H1 (cell line): ENCODE results near the gene MARK3. TPM values are rescaled to one million over a fixed set of nuclear protein-coding genes. Genes with fewer than 3 reads are reported as not detected.

ENCODE experiments used
- CTCF ChIA-PET: fragments of 300-600 bp; sonication (Branson Sonifier 250); formaldehyde crosslinking; loops from one replicate; lab custom pipeline; 2021; ENCODE audit not compliant: partially characterized antibody; lab: Charles Lee
- POLR2A ChIA-PET: fragments of 300-600 bp; sonication (Branson Sonifier 250); formaldehyde crosslinking; loops from one replicate; lab custom pipeline; 2021; ENCODE audit warnings: inconsistent platforms; ENCODE audit not compliant: partially characterized antibody; lab: Charles Lee
- DNase-seq, 2 experiments: peaks; one replicate each; pipeline versions ENCODE4 v3.0.0 to v3.0.0-alpha.2; 2010 to 2022; ENCODE audit warnings: low spot score in 2 of 2, low read depth in 1 of 2, mixed read lengths in 1 of 2
- FAIRE-seq: peaks from 2 replicates; lab custom pipeline; 2011; peaks lifted over from hg19 to GRCh38; lab: Jason Lieb, UNC
- H2AFZ ChIP-seq: 2 replicates; pipeline ENCODE4 v1.8.1; 2012; ENCODE audit warnings: low read length, inconsistent platforms
- H2AK5ac ChIP-seq: 2 replicates; pipeline ENCODE4 v1.6.1; 2013; ENCODE audit warnings: low read depth, low read length
- H2BK120ac ChIP-seq: replicated peaks from 2 replicates; pipeline ENCODE3; 2013; ENCODE audit warnings: low read depth, low read length, inconsistent platforms
- H2BK12ac ChIP-seq: 2 replicates; pipeline ENCODE4 v1.6.1; 2013; ENCODE audit warnings: low read depth, low read length
- H2BK15ac ChIP-seq: 2 replicates; pipeline ENCODE4 v1.6.1; 2013; ENCODE audit warnings: low read length
- H2BK20ac ChIP-seq: 2 replicates; pipeline ENCODE4 v1.6.1; 2013; ENCODE audit warnings: low read length
- H2BK5ac ChIP-seq: 2 replicates; pipeline ENCODE4 v1.6.1; 2013; ENCODE audit warnings: low read depth, low read length
- H3K14ac ChIP-seq: 2 replicates; pipeline ENCODE4 v1.6.1; 2013; ENCODE audit warnings: inconsistent platforms; ENCODE audit not compliant: insufficient read length
- H3K18ac ChIP-seq: 2 replicates; pipeline ENCODE4 v1.6.1; 2013; ENCODE audit warnings: low read length; ENCODE audit errors: extremely low read depth
- H3K23ac ChIP-seq: 2 replicates; pipeline ENCODE4 v1.6.1; 2013; ENCODE audit warnings: inconsistent platforms; ENCODE audit not compliant: insufficient read length
- H3K23me2 ChIP-seq: 2 replicates; pipeline ENCODE4 v1.6.1; 2013; ENCODE audit warnings: low read depth, low read length
- H3K27ac ChIP-seq: 2 replicates; pipeline ENCODE4 v1.6.1; 2011; ENCODE audit warnings: low read depth, low read length, inconsistent platforms
- H3K27me3 ChIP-seq, 4 experiments: replicated peaks in 1 of 4; 1 replicate in 1 of 4; 2 replicates in 3 of 4; pipeline versions ENCODE4 v1.6.1 to v1.8.1; 2011 to 2013; ENCODE audit warnings: low read length in 3 of 4, mild to moderate bottlenecking in 3 of 4, inconsistent platforms in 2 of 4, mixed read lengths in 2 of 4, moderate library complexity in 1 of 4; ENCODE audit not compliant: control insufficient read depth in 3 of 4, insufficient read depth in 3 of 4; ENCODE audit errors: extremely low read depth in 1 of 4
- H3K36me3 ChIP-seq, 4 experiments: 2 replicates each; pipeline versions ENCODE4 v1.6.1 to v1.8.1; 2011 to 2013; ENCODE audit warnings: mild to moderate bottlenecking in 4 of 4, low read length in 3 of 4, moderate library complexity in 2 of 4, control low read depth in 1 of 4, inconsistent platforms in 1 of 4; ENCODE audit not compliant: insufficient read depth in 4 of 4, control insufficient read depth in 2 of 4
- H3K4ac ChIP-seq: replicated peaks from 2 replicates; pipeline ENCODE3; 2013; ENCODE audit warnings: low read length, low read depth, mixed read lengths, inconsistent platforms; ENCODE audit not compliant: insufficient read length
- H3K4me1 ChIP-seq, 4 experiments: replicated peaks in 1 of 4; 1 replicate in 1 of 4; 2 replicates in 3 of 4; pipeline versions ENCODE4 v1.6.1 to v1.8.1; 2011 to 2013; ENCODE audit warnings: low read length in 3 of 4, inconsistent platforms in 2 of 4, mixed read lengths in 1 of 4; ENCODE audit not compliant: insufficient read depth in 4 of 4, control insufficient read depth in 3 of 4
- H3K4me2 ChIP-seq, 2 experiments: 2 replicates each; pipeline versions ENCODE4 v1.6.1 to v1.8.1; 2011 to 2013; ENCODE audit warnings: low read depth in 2 of 2, low read length in 2 of 2, control low read depth in 1 of 2, inconsistent platforms in 1 of 2, mild to moderate bottlenecking in 1 of 2; ENCODE audit not compliant: insufficient read depth in 1 of 2
- H3K4me3 ChIP-seq, 4 experiments: fragments of 200-600, 300-600 bp in 1 of 4; sonication (generic), shearing (Covaris generic), sonication (Bioruptor Twin) in 1 of 4; 2 replicates each; pipeline versions ENCODE4 v1.5.1 to v1.8.1; 2011 to 2016; ENCODE audit warnings: low read length in 4 of 4, low read depth in 3 of 4, control low read depth in 2 of 4, inconsistent platforms in 2 of 4, mild to moderate bottlenecking in 2 of 4, mixed read lengths in 1 of 4, moderate library complexity in 1 of 4; ENCODE audit not compliant: insufficient read depth in 2 of 4; ENCODE audit errors: extremely low read depth in 1 of 4
- H3K56ac ChIP-seq: replicated peaks from 2 replicates; pipeline ENCODE3; 2013; ENCODE audit warnings: low read depth, mild to moderate bottlenecking, mixed read lengths, low read length, inconsistent platforms; ENCODE audit not compliant: insufficient read length
- H3K79me1 ChIP-seq: 2 replicates; pipeline ENCODE4 v1.6.1; 2013; ENCODE audit warnings: low read depth, low read length, control low read depth
- H3K79me2 ChIP-seq, 2 experiments: 2 replicates each; pipeline versions ENCODE4 v1.6.1 to v1.8.1; 2012 to 2013; ENCODE audit warnings: low read length in 2 of 2, mild to moderate bottlenecking in 2 of 2, inconsistent platforms in 1 of 2; ENCODE audit not compliant: insufficient read depth in 2 of 2, control insufficient read depth in 1 of 2
- H3K9ac ChIP-seq, 4 experiments: replicated peaks in 1 of 4; 1 replicate in 1 of 4; 2 replicates in 3 of 4; pipeline versions ENCODE4 v1.6.1 to v1.8.1; 2011 to 2013; ENCODE audit warnings: low read depth in 3 of 4, low read length in 3 of 4, control low read depth in 2 of 4, mild to moderate bottlenecking in 2 of 4, moderate library complexity in 2 of 4, inconsistent platforms in 1 of 4; ENCODE audit errors: extremely low read depth in 1 of 4
- H3K9me3 ChIP-seq, 2 experiments: 2 replicates each; pipeline versions ENCODE4 v1.6.1 to v1.8.1; 2012 to 2013; ENCODE audit warnings: mild to moderate bottlenecking in 2 of 2, moderate library complexity in 2 of 2, control low read depth in 1 of 2, inconsistent platforms in 1 of 2, low read depth in 1 of 2, low read length in 1 of 2, mixed read lengths in 1 of 2; ENCODE audit not compliant: insufficient read depth in 2 of 2
- H4K20me1 ChIP-seq, 2 experiments: replicated peaks in 1 of 2; 2 replicates each; pipeline versions ENCODE3 to v1.8.1; 2011 to 2013; ENCODE audit warnings: inconsistent platforms in 2 of 2, low read length in 2 of 2, mild to moderate bottlenecking in 1 of 2; ENCODE audit not compliant: insufficient read depth in 2 of 2, control insufficient read depth in 1 of 2
- H4K5ac ChIP-seq: 2 replicates; pipeline ENCODE4 v1.6.1; 2013; ENCODE audit warnings: low read length, low read depth, mixed read lengths, inconsistent platforms; ENCODE audit not compliant: insufficient read length
- H4K8ac ChIP-seq: 2 replicates; pipeline ENCODE4 v1.8.0; 2013; ENCODE audit warnings: mild to moderate bottlenecking, moderate library complexity, low read length, inconsistent platforms; ENCODE audit not compliant: insufficient read depth; ENCODE audit errors: extremely low read depth
- H4K91ac ChIP-seq: replicated peaks from 2 replicates; pipeline ENCODE3; 2013; ENCODE audit warnings: low read length, mixed read lengths, inconsistent platforms; ENCODE audit not compliant: insufficient read length
- POLR2A ChIP-seq, 2 experiments: IDR thresholded peaks; 1 replicate in 1 of 2; 2 replicates in 1 of 2; pipeline ENCODE4 v1.6.1; 2011; ENCODE audit warnings: low read depth in 2 of 2, low read length in 2 of 2, mild to moderate bottlenecking in 2 of 2; ENCODE audit errors: control extremely low read depth in 1 of 2
- POU5F1 ChIP-seq: IDR thresholded peaks from 2 replicates; pipeline ENCODE4 v1.6.1; 2011; ENCODE audit warnings: low read depth, mild to moderate bottlenecking, low read length, moderate library complexity
- RAD21 ChIP-seq, 2 experiments: IDR thresholded peaks in 1 of 2; conservative IDR thresholded peaks in 1 of 2; 2 replicates each; pipeline ENCODE4 v1.6.1; 2011; ENCODE audit warnings: low read depth in 2 of 2, low read length in 2 of 2, improper control_type of control experiment in 1 of 2, inconsistent platforms in 1 of 2, mild to moderate bottlenecking in 1 of 2, moderate library complexity in 1 of 2
- WGBS, 2 experiments: shearing (Covaris generic) in 1 of 2; methylation state at CpG; one replicate each; pipeline versions ENCODE4 v1.1.6 to v1.1.7; 2013 to 2015; ENCODE audit warnings: low lambda C conversion rate in 2 of 2, mixed read lengths in 2 of 2, inconsistent platforms in 1 of 2, low coverage in 1 of 2, missing lambda C conversion rate in 1 of 2; ENCODE audit not compliant: insufficient replicate concordance in 2 of 2, insufficient coverage in 1 of 2, insufficient read length in 1 of 2; ENCODE audit errors: extremely low coverage in 1 of 2, missing lambda C conversion rate in 1 of 2; 5-methylcytosine and 5-hydroxymethylcytosine counted together
- polyA plus RNA-seq, 7 experiments: library from polyadenylated mRNA; depleted of rRNA in 3 of 7; stranded (reverse) in 5 of 7; unstranded in 2 of 7; fragments of >200 nt in 5 of 7; fragments of 200-250 nt in 2 of 7; gene quantifications; 1 replicate in 5 of 7; 2 replicates in 1 of 7; 4 replicates in 1 of 7; pipeline versions ENCODE4 v1.2.1 to v1.2.3, GENCODE V29; 2011 to 2013; ENCODE audit warnings: missing spikeins in 2 of 7, mixed read lengths in 2 of 7
- total RNA-seq: library from RNA; stranded (reverse); fragmentation: NEBNext Ultra II Directional; extraction: Animal tissue kit (Norgen Biotek cat#: 25700); gene quantifications from 2 replicates; pipeline ENCODE4 v1.2.1, GENCODE V29; 2021

Gene MARK3
- total and polyA plus RNA-seq, 2 of the 8 experiments (the other 6 are each of a cell fraction or from before 2014, with no cell fraction given) = 39.4 to 76.9 TPM

DNA sequence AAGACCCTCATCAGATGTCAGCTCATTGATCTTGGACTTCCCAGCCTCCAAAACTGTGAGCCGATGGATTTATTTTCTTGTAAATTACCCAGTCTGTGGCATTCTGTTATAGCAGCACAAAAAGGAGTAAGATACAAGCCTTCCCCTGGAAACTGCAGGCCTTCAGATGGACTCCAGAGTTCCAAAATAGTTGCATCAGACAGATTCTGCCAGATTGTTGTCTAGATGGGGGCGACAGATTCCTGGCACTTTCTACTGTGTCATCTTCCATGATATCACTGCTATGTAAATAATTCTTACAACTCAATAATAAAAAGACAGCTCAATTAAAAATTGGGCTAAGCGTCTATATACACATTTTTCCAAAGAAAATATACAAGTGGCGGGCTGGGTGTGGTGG, 17.2 kb upstream of the MARK3 start:
- Histone ChIP-seq H2BK15ac (no peak overlapping the region), H3K23me2 (no peaks in the 10 kb centered on the region), H3K4me3 (no peak overlapping the region), H3K9ac (no peak overlapping the region), H2BK5ac (no peak overlapping the region), H3K79me2 (no peaks in the 10 kb centered on the region), H2AFZ (no peak overlapping the region), H2BK20ac (no peak overlapping the region), H3K4me2 (no peak overlapping the region), H3K9me3 (peaks cover 0 to under 1% of the 10 kb centered on the region in 2 experiments; a peak in 1 of 4 replicates), H4K5ac (no peak overlapping the region), H2AK5ac (no peak overlapping the region), H4K20me1 (no peaks in the 10 kb centered on the region), H3K36me3 (no peaks in the 10 kb centered on the region), H3K27ac (no peak overlapping the region), H3K23ac (no peak overlapping the region), H3K56ac (no peak overlapping the region), H4K91ac (no peak overlapping the region), H3K14ac (no peak overlapping the region), H4K8ac (no peak overlapping the region), H3K79me1 (no peaks in the 10 kb centered on the region), H3K4ac (no peak overlapping the region), H2BK12ac (no peak overlapping the region), H3K18ac (no peak overlapping the region), H2BK120ac (no peak overlapping the region), H3K27me3 (no peaks in the 10 kb centered on the region), H3K4me1 (peaks cover 0 to 3% (median 2%) of the 10 kb centered on the region in 4 experiments; a peak in 2 of 7 replicates)
- POLR2A ChIA-PET = interaction anchor here (0.7 to 1.7 kb wide), 6 partner anchors 10 to 28 kb away, joined by 3 to 5 read pairs (median 4); no protein-coding TSS in a partner anchor
- DNase-seq (no peak), FAIRE-seq (no peak)
- 86% methylated on average over 4 of the region's 4 CpGs; no CpG with 5 or more reads in 1 of the 2 experiments for WGBS, 2 experiments
- CTCF ChIA-PET = interaction anchor here (1.0 to 1.4 kb wide), 5 partner anchors 10 to 76 kb away, joined by 3 to 6 read pairs (median 5); partner anchors contain the start of gene MARK3
- TF ChIP-seq RAD21 (IDR thresholded peaks at IDR 0.05 in 1 of 2, conservative IDR thresholded peaks at IDR 0.05 in 1 of 2; ENCODE audit: low read depth in 2 of 2, low read length in 2 of 2) (no peak), POLR2A (IDR thresholded peaks at IDR 0.05; ENCODE audit: control extremely low read depth in 1 of 2, low read depth in 2 of 2, low read length in 2 of 2) (no peak), POU5F1 (no peak)
